ENCODE measurements around the gene NUAK2.
"Not testable (repeated sequence)": the region's sequence is repeated elsewhere in the genome, so short reads cannot be mapped to it uniquely, and the experiment has no call there.

The NUAK2 gene

GRCh38 chr1:205321162-205321958 lies at the start of gene NUAK2:
TSS of gene NUAK2 (minus strand) at chr1:205321745. CDS start at chr1:205321628, 117 bp downstream.
- H3K27ac Mint-ChIP-seq = peak within 1 kb of the TSS; percentile 73
- H3K4me3 Mint-ChIP-seq = peak within 1 kb of the TSS; percentile 80
- no peaks in the 10 kb centered on the region for H3K36me3 Mint-ChIP-seq (ENCODE audit: low read depth)
- DNase-seq (peak; percentile 86), ATAC-seq (peak; percentile 76)
- H3K4me1 Mint-ChIP-seq = peaks cover 66% of the 10 kb centered on the region
- no peaks in the 10 kb centered on the region for H3K9me3 Mint-ChIP-seq
- H3K27me3 Mint-ChIP-seq = peaks cover 2% of the 10 kb centered on the region

- no peak for ATAC-seq
These were observed 49.2 kb upstream of the NUAK2 start for GRCh38 chr1:205370780-205371179.

GRCh38 chr1:205369701-205370123 lies 48.2 kb upstream of the NUAK2 start:
- no peaks in the 10 kb centered on the region for H3K9me3 Mint-ChIP-seq
- H3K27ac Mint-ChIP-seq = no peak overlapping the region
- peaks cover 10% of the 10 kb centered on the region for H3K27me3 Mint-ChIP-seq
- no peak overlapping the region for H3K4me3 Mint-ChIP-seq
- DNase-seq (no peak), ATAC-seq (no peak)
- no peaks in the 10 kb centered on the region for H3K36me3 Mint-ChIP-seq (ENCODE audit: low read depth)
- H3K4me1 Mint-ChIP-seq = peaks cover 13% of the 10 kb centered on the region

More at GRCh38 chr1:205370780-205371179, 49.2 kb upstream of the NUAK2 start:
- Mint-ChIP-seq H3K36me3 (ENCODE audit: low read depth) (no peaks in the 10 kb centered on the region), H3K4me3 (no peak overlapping the region), H3K27me3 (peaks cover 10% of the 10 kb centered on the region), H3K27ac (no peak overlapping the region), H3K9me3 (no peaks in the 10 kb centered on the region), H3K4me1 (peaks cover 14% of the 10 kb centered on the region)
- DNase-seq = no peak

- Mint-ChIP-seq H3K4me3 (no peak overlapping the region), H3K36me3 (ENCODE audit: low read depth) (no peaks in the 10 kb centered on the region), H3K27me3 (peaks cover 9% of the 10 kb centered on the region), H3K9me3 (no peaks in the 10 kb centered on the region), H3K27ac (no peak overlapping the region), H3K4me1 (peaks cover 2% of the 10 kb centered on the region)
- DNase-seq (no peak), ATAC-seq (no peak)
These were observed 46.9 kb upstream of the NUAK2 start for GRCh38 chr1:205368478-205368877.

GRCh38 chr1:205365945-205366463 lies 44.5 kb upstream of the NUAK2 start:
- no peaks in the 10 kb centered on the region for H3K36me3 Mint-ChIP-seq (ENCODE audit: low read depth)
- no peak for ATAC-seq
- no peaks in the 10 kb centered on the region for H3K9me3 Mint-ChIP-seq
- H3K4me1 Mint-ChIP-seq = no peaks in the 10 kb centered on the region
- DNase-seq = no peak
- peaks cover 4% of the 10 kb centered on the region for H3K27me3 Mint-ChIP-seq
- H3K4me3 Mint-ChIP-seq = no peak overlapping the region
- no peak overlapping the region for H3K27ac Mint-ChIP-seq

GRCh38 chr1:205365086-205365485 lies 43.5 kb upstream of the NUAK2 start:
- H3K4me3 Mint-ChIP-seq; H3K27me3 Mint-ChIP-seq; DNase-seq; H3K36me3 Mint-ChIP-seq (ENCODE audit: low read depth); H3K27ac Mint-ChIP-seq; H3K4me1 Mint-ChIP-seq; H3K9me3 Mint-ChIP-seq; ATAC-seq: not testable (repeated sequence)

- no peaks in the 10 kb centered on the region for H3K9me3 Mint-ChIP-seq
- DNase-seq (no peak), ATAC-seq (no peak)
- H3K27me3 Mint-ChIP-seq = peaks cover 8% of the 10 kb centered on the region
- no peaks in the 10 kb centered on the region for H3K36me3 Mint-ChIP-seq (ENCODE audit: low read depth)
- no peaks in the 10 kb centered on the region for H3K4me1 Mint-ChIP-seq
- no peak overlapping the region for H3K27ac Mint-ChIP-seq
- H3K4me3 Mint-ChIP-seq = no peak overlapping the region
These were observed 39.3 kb upstream of the NUAK2 start for GRCh38 chr1:205360891-205361290.

- peaks cover 10% of the 10 kb centered on the region for H3K27me3 Mint-ChIP-seq
These were observed 38.4 kb upstream of the NUAK2 start for GRCh38 chr1:205359771-205360565.

GRCh38 chr1:205358579-205358978 lies 37.0 kb upstream of the NUAK2 start:
- Mint-ChIP-seq H3K4me1 (no peaks in the 10 kb centered on the region), H3K27ac (no peak overlapping the region), H3K4me3 (no peak overlapping the region), H3K36me3 (ENCODE audit: low read depth) (no peaks in the 10 kb centered on the region), H3K27me3 (peaks cover 10% of the 10 kb centered on the region), H3K9me3 (no peaks in the 10 kb centered on the region)
- DNase-seq (no peak), ATAC-seq (no peak)

More at GRCh38 chr1:205359771-205360565, 38.4 kb upstream of the NUAK2 start:
- DNase-seq (no peak), ATAC-seq (no peak)
- no peak overlapping the region for H3K27ac Mint-ChIP-seq
- no peaks in the 10 kb centered on the region for H3K36me3 Mint-ChIP-seq (ENCODE audit: low read depth)
- H3K4me3 Mint-ChIP-seq = no peak overlapping the region
- no peaks in the 10 kb centered on the region for H3K4me1 Mint-ChIP-seq
- no peaks in the 10 kb centered on the region for H3K9me3 Mint-ChIP-seq

- Mint-ChIP-seq H3K36me3 (ENCODE audit: low read depth) (no peaks in the 10 kb centered on the region), H3K27ac (no peak overlapping the region), H3K9me3 (no peaks in the 10 kb centered on the region), H3K4me1 (no peaks in the 10 kb centered on the region), H3K27me3 (peaks cover 10% of the 10 kb centered on the region), H3K4me3 (no peak overlapping the region)
- no peak for ATAC-seq
- no peak for DNase-seq
These were observed 36.0 kb upstream of the NUAK2 start for GRCh38 chr1:205357567-205357966.

GRCh38 chr1:205356440-205357139 lies 35.0 kb upstream of the NUAK2 start, which contains the start of gene KLHDC8A:
TSS of gene KLHDC8A (minus strand) at chr1:205356922. CDS start at chr1:205343604, 13,318 bp downstream.
- Mint-ChIP-seq H3K4me1 (no peaks in the 10 kb centered on the region), H3K36me3 (ENCODE audit: low read depth) (no peaks in the 10 kb centered on the region), H3K9me3 (no peaks in the 10 kb centered on the region), H3K4me3 (no peak within 1 kb of the TSS), H3K27me3 (peaks cover 10% of the 10 kb centered on the region), H3K27ac (no peak within 1 kb of the TSS)
- DNase-seq (no peak), ATAC-seq (no peak)

- no peaks in the 10 kb centered on the region for H3K4me1 Mint-ChIP-seq
- no peak overlapping the region for H3K27ac Mint-ChIP-seq
- no peaks in the 10 kb centered on the region for H3K9me3 Mint-ChIP-seq
- peaks cover 10% of the 10 kb centered on the region for H3K27me3 Mint-ChIP-seq
- ATAC-seq (no peak), DNase-seq (no peak)
- H3K4me3 Mint-ChIP-seq = no peak overlapping the region
- no peaks in the 10 kb centered on the region for H3K36me3 Mint-ChIP-seq (ENCODE audit: low read depth)
These were observed 33.5 kb upstream of the NUAK2 start for GRCh38 chr1:205355075-205355453.

- Mint-ChIP-seq H3K9me3 (no peaks in the 10 kb centered on the region), H3K36me3 (ENCODE audit: low read depth) (no peaks in the 10 kb centered on the region), H3K27ac (no peak overlapping the region), H3K4me3 (no peak overlapping the region), H3K4me1 (no peaks in the 10 kb centered on the region), H3K27me3 (peaks cover 10% of the 10 kb centered on the region)
- DNase-seq (peak; percentile 60), ATAC-seq (no peak)
These were observed 32.9 kb upstream of the NUAK2 start for GRCh38 chr1:205354259-205355074.

- H3K9me3 Mint-ChIP-seq = no peaks in the 10 kb centered on the region
- no peak overlapping the region for H3K4me3 Mint-ChIP-seq
- ATAC-seq = no peak
- DNase-seq = no peak
- peaks cover 2% of the 10 kb centered on the region for H3K4me1 Mint-ChIP-seq
- no peaks in the 10 kb centered on the region for H3K36me3 Mint-ChIP-seq (ENCODE audit: low read depth)
- no peak overlapping the region for H3K27ac Mint-ChIP-seq
- H3K27me3 Mint-ChIP-seq = peaks cover 8% of the 10 kb centered on the region
These were observed 32.1 kb upstream of the NUAK2 start for GRCh38 chr1:205353612-205354011.
